NCI-H2081 treated with DMSO at 0.1 percent for 48 hours (cell line): ENCODE data around the gene CD6.
"Not testable (repeated sequence)": the region's sequence is repeated elsewhere in the genome, so short reads cannot be mapped to it uniquely, and the experiment has no call there.

Source experiments
- DNase-seq: peaks from one replicate; lab custom pipeline; 2025; lab: John Stamatoyannopoulos, UW

The CD6 gene

GRCh38 chr11:61056571-61056970 is 85.1 kb downstream of the CD6 start:
- peak; percentile 12 for DNase-seq

- DNase-seq, result no peak
Observed at GRCh38 chr11:61056981-61057380, 85.5 kb downstream of the CD6 start.

- DNase-seq, result no peak
Observed at GRCh38 chr11:61057615-61058014, 86.1 kb downstream of the CD6 start.

- DNase-seq, result no peak
Observed at GRCh38 chr11:61058583-61059259, 87.2 kb downstream of the CD6 start.

GRCh38 chr11:61059260-61059752 is 87.8 kb downstream of the CD6 start:
- no peak for DNase-seq

GRCh38 chr11:61061081-61061826 is 89.8 kb downstream of the CD6 start:
- no peak for DNase-seq

GRCh38 chr11:61062181-61062930 is 90.9 kb downstream of the CD6 start:
- no peak for DNase-seq

- not testable (repeated sequence) for DNase-seq
Observed at GRCh38 chr11:61065236-61065635, 93.8 kb downstream of the CD6 start.

- DNase-seq, result no peak
Observed at GRCh38 chr11:61065955-61066638, 94.6 kb downstream of the CD6 start.

GRCh38 chr11:61066645-61067044 is 95.2 kb downstream of the CD6 start:
- no peak for DNase-seq

- DNase-seq, result no peak
Observed at GRCh38 chr11:61067782-61068446, 96.4 kb downstream of the CD6 start.

- no peak for DNase-seq
Observed at GRCh38 chr11:61068581-61068980, 97.1 kb downstream of the CD6 start.

- DNase-seq, result no peak
Observed at GRCh38 chr11:61069427-61069826, 97.9 kb downstream of the CD6 start.
